ENCODE data around the gene IFNGR2.
"Not testable (repeated sequence)": the region's sequence is repeated elsewhere in the genome, so short reads cannot be mapped to it uniquely, and the experiment has no call there.

IFNGR2 gene, protein sequence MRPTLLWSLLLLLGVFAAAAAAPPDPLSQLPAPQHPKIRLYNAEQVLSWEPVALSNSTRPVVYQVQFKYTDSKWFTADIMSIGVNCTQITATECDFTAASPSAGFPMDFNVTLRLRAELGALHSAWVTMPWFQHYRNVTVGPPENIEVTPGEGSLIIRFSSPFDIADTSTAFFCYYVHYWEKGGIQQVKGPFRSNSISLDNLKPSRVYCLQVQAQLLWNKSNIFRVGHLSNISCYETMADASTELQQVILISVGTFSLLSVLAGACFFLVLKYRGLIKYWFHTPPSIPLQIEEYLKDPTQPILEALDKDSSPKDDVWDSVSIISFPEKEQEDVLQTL

DNA sequence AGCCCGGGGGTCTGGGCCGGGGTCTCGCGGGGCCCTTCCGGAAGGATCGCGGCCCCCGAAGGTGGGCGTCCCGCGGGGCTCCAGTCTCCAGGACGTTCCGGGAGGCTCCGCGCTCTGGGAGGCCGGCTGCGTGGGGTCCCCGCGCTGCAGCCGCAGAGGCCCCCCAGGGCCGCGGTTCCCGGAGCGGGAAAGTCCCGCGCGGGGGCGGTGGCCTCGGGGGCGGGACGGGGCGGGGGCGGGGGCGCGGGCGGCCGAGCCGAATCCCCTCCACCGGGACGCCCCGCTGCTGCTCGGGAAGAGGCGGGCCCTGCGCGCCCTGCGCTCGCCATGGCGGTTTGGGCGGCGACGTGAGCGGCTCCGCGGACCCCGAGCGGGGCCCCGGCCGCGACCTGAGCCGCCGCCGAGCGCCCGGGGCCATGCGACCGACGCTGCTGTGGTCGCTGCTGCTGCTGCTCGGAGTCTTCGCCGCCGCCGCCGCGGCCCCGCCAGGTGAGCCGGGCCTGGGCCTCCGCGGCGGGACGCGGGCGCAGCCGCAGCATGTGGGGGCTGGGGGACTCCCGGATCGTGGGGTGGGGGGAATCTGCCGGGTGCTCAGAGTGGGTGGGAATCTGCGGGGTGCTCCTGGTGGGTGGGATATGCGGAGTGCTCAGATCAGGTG lies at the start of gene IFNGR2:
Gene IFNGR2, plus strand, starts transcription at position 286 of the 658 bp plus-strand sequence. Its CDS starts 131 bp downstream, at position 417.
- DNase-seq (peak; percentile 40), ATAC-seq (peak; percentile 25)

DNA sequence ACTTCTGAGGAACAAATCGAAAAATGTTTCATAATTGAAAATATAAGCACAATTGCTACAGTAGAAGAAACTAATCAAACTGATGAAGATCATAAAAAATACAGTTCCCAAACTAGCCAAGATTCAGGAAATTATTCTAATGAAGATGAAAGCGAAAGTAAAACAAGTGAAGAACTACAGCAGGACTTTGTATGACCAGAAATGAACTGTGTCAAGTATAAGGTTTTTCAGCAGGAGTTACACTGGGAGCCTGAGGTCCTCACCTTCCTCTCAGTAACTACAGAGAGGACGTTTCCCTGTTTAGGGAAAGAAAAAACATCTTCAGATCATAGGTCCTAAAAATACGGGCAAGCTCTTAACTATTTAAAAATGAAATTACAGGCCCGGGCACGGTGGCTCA lies 47.9 kb upstream of the IFNGR2 start:
- ATAC-seq (no peak), DNase-seq (no peak)

- DNase-seq (no peak), ATAC-seq (no peak)
Observed at GRCh38 chr21:33355996-33356395, 47.2 kb upstream of the IFNGR2 start.

DNA sequence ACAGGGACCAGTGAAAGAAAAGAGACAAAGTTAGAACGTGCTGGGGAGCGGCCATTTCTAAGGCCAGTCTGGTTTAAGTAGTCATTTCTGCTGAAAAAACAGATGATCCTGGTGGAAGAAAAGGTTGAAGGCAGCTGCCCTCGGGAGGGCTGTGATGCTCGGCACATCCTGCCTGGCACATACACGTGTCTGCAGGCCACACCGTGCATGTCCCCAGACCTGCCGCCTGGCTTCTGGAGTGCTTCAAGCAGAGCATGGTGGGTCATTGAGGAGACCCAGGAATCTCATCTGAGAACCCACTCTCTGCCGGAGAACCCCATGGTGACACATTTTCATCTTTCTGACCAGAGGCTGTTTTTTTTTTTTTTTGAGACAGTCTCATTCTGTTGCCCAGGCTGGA lies 46.0 kb upstream of the IFNGR2 start:
- DNase-seq, result no peak
- ATAC-seq, result no peak

GRCh38 chr21:33359446-33359845 lies 43.8 kb upstream of the IFNGR2 start:
- DNase-seq (no peak), ATAC-seq (no peak)

- ATAC-seq (no peak), DNase-seq (no peak)
Observed at GRCh38 chr21:33360281-33360680, 42.9 kb upstream of the IFNGR2 start.

GRCh38 chr21:33360881-33361602 lies 42.2 kb upstream of the IFNGR2 start:
- peak; percentile 87 for ATAC-seq
- peak; percentile 92 for DNase-seq

DNA sequence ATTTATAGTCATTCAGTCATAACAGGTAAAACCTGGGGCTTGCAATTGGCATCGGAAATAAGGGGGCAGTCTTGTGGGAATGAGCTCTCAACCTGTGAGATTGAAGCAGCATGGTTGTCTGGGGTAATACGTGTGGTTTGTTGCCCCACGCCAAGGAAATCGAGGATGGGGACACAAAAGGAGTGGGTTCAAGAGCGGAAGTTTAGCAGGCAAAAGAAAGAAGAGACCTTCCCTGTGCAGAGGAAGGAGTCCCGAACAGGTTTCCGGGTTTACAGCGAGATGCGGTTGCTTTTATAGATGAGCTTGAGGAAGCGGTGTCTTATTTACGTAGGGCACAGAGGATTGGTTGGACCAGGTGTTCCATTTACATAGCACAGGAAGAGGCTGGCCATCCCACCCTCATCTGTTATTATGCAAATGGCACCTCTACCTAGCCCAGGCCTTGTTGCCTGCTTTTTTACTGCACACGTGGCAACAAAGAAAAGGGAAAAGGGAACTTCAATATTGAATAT lies 41.1 kb upstream of the IFNGR2 start:
- ATAC-seq (peak; percentile 58), DNase-seq (no peak)

- ATAC-seq, DNase-seq: not testable (repeated sequence)
Observed at GRCh38 chr21:33363911-33364609, 39.2 kb upstream of the IFNGR2 start.

DNA sequence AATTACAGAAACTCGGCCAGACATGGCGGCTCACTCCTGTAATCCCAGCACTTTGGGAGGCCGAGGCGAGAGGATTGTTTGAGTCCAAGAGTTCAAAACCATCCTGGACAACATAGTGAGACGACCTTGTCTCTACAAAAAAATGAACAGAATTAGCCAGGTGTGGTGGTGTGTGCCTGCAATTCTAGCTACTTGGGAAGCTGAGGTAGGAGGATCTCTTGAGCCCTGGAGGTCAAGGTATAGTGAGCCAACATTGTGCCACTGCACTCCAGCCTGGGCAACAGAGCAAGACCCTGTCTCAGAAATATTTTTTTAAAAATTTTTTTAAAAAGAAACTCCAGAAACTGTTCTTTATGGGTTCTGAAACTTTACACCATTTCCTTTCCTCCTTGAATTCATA lies 38.4 kb upstream of the IFNGR2 start:
- DNase-seq (no peak), ATAC-seq (no peak)

DNA sequence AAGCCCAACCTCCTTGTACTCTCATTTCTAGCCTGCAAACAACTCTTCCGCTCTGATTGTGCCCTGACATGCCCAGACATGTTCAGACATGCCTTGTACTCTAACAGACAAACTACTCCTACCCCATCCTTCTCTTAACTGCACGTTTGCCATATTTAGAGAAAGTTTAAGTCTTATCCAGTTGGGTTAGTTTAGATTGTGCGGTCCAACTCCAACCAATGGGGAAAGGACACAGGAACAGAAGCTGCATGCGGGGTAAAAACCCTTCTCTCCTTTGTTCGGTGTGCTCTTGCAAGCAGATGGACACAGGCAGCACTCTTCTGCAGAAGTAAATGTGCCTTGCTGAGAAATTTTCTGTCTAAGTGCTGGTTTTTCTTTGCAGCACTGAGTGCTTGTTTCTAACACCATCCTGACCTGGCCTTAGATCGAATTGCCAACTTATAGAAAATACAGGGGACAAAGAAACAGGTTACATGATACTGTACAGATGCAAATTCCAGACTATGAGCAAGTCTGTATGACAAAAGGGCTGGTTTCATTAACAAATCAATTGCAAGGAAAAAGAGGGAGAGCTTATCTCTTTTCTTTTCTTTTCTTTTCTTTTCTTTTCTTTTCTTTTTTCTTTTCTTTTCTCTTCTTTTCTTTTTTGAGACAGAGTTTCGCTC lies 35.8 kb upstream of the IFNGR2 start:
- ATAC-seq (no peak), DNase-seq (no peak)

GRCh38 chr21:33368124-33368523 lies 35.1 kb upstream of the IFNGR2 start:
- DNase-seq (no peak), ATAC-seq (no peak)

DNA sequence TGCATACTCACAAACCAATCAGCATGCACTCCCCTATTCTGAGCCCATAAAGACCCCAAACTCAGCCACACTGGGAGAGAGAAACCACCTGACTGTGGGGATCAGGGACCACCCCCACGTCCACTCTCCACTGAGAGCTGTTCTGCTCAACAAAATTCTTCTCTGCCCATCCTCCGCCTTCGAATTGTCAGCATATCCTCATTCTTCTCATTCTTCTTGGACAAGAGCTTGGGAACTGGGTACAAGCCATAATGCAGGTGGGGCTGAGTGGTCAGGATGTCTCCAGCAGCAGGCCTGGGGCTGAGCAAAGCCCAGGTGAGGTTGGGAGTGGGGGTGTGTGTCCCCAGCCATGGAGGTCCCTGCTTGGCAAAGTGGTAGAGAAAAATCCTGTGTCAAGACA lies 34.6 kb upstream of the IFNGR2 start:
- ATAC-seq (no peak), DNase-seq (no peak)

DNA sequence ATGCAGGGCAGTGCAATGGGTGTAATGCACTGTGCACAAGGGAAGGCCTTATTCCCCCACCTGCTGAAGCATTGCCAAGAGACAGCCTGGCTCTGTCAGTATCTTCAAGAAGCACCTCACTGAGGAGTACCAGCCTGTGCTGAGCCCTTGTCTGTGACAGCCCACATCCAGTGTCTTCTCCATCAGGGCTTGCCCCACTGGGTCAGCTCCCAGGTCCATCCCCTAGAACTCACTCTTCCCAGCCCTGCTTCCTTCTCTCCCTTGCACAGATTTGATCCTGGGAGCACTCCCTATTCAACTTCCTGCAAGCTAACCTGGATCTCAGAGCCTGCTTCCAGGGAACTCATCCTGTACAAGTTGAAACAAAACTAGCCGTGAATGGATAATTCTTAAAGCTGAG lies 33.6 kb upstream of the IFNGR2 start:
- DNase-seq, result no peak
- no peak for ATAC-seq

DNA sequence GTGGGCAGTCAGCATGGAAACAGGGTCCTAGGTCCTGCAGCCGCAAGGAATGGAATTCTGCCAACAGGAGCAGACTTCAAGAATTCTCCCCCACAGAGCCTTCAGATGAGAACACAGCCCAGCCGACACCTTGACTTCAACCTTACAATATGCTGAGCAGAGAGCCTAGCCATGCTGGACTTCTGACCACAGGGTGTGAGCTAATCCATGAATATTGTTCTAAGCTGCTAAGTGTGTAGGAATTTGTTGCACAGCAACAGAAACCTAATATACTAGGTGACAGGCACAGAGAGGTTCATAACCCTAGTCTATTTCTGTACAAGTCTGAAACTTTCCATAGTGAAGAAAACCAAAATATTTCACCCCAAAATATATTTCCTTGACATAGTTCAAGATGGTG lies 32.9 kb upstream of the IFNGR2 start:
- DNase-seq (no peak), ATAC-seq (no peak)

DNA sequence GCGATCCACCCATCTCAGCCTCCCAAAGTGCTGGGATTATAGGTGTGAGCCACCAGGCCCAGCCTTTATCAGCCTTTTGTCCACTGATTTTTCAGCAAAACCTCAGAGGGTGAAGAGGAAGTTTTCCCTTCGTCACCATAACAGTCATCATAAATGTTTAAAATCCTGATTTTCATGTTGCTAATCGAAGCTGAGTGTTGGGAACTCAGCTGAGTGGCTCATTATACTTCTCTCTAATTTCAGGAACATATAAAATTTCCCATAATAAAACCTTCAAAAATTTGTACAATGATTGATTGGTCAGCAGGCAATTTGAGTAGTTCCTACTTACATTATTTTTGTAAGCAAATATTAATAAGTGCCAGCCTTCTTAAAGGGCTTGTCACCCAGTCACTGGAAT lies 31.8 kb upstream of the IFNGR2 start:
- ATAC-seq, result no peak
- no peak for DNase-seq

GRCh38 chr21:33372582-33372981 lies 30.6 kb upstream of the IFNGR2 start:
- ATAC-seq (no peak), DNase-seq (no peak)

DNA sequence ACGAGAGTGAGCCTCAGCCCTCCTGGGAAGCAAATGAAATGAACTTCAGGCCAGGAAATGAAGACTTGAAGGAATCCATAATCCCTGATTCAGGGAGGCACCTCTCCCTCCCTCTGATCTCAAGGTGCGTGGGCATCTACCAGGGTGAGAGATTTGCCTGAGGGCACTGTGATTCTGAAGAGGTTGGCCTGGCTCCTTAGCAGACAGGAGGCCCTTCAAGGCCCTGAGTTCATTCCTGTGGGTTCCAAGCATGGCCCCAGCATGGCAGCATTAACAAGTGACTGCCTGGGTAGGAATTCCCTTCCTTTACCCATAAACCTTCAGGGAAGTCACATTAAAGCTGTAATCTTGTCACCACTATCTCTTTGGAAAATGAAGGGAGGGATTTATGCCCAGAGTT lies 29.8 kb upstream of the IFNGR2 start:
- ATAC-seq (no peak), DNase-seq (no peak)

GRCh38 chr21:33374080-33374449 lies 29.1 kb upstream of the IFNGR2 start:
- ATAC-seq (no peak), DNase-seq (no peak)

GRCh38 chr21:33374450-33375096 lies 28.6 kb upstream of the IFNGR2 start:
- peak; percentile 57 for DNase-seq
- peak; percentile 81 for ATAC-seq

DNA sequence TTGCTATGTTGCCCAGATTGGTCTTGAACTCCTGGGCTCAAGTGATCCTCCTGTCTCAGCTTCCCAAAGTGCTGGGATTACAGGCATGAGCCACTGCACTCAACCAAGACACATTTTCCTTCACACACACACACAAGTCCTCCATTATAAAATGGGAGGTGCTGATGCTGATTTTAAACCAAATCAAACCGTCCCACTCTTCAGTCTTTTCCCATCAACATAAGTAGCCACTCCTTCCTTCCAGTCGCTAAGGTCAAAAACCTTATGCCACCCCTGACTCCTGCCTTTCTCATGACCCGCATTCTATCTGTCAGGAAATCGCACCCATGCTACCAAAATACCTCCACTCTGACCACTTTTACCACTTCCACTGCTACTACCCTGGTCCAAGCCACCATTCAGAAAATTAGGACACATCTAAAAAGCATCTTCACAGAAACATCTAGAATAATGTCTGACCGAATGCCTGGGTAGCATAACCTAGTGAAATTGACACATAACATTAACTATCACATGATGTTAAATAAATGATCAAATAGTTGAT lies 28.0 kb upstream of the IFNGR2 start:
- DNase-seq (no peak), ATAC-seq (no peak)

Measured in stimulated activated naive CD8-positive, alpha-beta T cell treated with anti-CD3 and anti-CD28 coated beads, Interleukin-15, Interleukin-2, amounts not matched to agents 100 U/mL and 50 U/mL, for 24 hours (primary cell).